ENCODE data around the gene OR2B6.

Gene OR2B6

DNA sequence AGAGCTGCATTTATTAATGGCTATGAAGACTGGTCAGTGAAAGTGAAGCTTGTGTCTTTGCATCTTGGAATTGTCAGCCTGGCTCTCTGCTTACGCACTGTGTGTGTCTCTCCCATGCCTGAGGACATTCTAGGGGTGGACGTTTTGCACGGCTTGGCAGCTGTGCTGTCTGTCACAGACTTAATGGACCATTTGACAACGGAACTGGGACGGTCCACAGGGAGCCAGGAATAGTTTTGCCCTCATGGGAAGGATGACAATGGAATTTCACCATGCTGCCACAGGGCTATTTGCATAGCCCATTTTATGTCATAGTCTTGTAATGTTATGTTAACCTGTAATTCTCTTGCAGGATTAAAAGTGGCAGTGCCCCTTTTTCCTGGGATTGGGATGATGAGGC is 44.7 kb downstream of the OR2B6 start:
- Histone ChIP-seq H3K27ac (replicated peaks) (no peak overlapping the region), H3K27me3 (ENCODE audit: insufficient read depth, poor library complexity, severe bottlenecking) (no peaks in the 10 kb centered on the region), H3K4me3 (replicated peaks; ENCODE audit: insufficient read depth, low read length) (no peak overlapping the region)
- DNase-seq (ENCODE audit: low read depth in 1 of 2, low spot score in 1 of 2): no peak
- no peak for TF ChIP-seq SPI1 (IDR thresholded peaks at IDR 0.05; ENCODE audit: borderline replicate concordance, low read depth)
- no peak for TF ChIP-seq POLR2AphosphoS5 (IDR thresholded peaks at IDR 0.05; ENCODE audit: low read depth)
- TF ChIP-seq, protein P1, sequence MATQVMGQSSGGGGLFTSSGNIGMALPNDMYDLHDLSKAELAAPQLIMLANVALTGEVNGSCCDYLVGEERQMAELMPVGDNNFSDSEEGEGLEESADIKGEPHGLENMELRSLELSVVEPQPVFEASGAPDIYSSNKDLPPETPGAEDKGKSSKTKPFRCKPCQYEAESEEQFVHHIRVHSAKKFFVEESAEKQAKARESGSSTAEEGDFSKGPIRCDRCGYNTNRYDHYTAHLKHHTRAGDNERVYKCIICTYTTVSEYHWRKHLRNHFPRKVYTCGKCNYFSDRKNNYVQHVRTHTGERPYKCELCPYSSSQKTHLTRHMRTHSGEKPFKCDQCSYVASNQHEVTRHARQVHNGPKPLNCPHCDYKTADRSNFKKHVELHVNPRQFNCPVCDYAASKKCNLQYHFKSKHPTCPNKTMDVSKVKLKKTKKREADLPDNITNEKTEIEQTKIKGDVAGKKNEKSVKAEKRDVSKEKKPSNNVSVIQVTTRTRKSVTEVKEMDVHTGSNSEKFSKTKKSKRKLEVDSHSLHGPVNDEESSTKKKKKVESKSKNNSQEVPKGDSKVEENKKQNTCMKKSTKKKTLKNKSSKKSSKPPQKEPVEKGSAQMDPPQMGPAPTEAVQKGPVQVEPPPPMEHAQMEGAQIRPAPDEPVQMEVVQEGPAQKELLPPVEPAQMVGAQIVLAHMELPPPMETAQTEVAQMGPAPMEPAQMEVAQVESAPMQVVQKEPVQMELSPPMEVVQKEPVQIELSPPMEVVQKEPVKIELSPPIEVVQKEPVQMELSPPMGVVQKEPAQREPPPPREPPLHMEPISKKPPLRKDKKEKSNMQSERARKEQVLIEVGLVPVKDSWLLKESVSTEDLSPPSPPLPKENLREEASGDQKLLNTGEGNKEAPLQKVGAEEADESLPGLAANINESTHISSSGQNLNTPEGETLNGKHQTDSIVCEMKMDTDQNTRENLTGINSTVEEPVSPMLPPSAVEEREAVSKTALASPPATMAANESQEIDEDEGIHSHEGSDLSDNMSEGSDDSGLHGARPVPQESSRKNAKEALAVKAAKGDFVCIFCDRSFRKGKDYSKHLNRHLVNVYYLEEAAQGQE (IDR thresholded peaks at IDR 0.05; ENCODE audit: insufficient replicate concordance, low read depth): no peak
- TF ChIP-seq GABPA (IDR thresholded peaks at IDR 0.05; ENCODE audit: low read depth): no peak
- TF ChIP-seq, protein P2, sequence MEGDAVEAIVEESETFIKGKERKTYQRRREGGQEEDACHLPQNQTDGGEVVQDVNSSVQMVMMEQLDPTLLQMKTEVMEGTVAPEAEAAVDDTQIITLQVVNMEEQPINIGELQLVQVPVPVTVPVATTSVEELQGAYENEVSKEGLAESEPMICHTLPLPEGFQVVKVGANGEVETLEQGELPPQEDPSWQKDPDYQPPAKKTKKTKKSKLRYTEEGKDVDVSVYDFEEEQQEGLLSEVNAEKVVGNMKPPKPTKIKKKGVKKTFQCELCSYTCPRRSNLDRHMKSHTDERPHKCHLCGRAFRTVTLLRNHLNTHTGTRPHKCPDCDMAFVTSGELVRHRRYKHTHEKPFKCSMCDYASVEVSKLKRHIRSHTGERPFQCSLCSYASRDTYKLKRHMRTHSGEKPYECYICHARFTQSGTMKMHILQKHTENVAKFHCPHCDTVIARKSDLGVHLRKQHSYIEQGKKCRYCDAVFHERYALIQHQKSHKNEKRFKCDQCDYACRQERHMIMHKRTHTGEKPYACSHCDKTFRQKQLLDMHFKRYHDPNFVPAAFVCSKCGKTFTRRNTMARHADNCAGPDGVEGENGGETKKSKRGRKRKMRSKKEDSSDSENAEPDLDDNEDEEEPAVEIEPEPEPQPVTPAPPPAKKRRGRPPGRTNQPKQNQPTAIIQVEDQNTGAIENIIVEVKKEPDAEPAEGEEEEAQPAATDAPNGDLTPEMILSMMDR (IDR thresholded peaks at IDR 0.05; ENCODE audit: insufficient read depth, low read length): no peak

DNA sequence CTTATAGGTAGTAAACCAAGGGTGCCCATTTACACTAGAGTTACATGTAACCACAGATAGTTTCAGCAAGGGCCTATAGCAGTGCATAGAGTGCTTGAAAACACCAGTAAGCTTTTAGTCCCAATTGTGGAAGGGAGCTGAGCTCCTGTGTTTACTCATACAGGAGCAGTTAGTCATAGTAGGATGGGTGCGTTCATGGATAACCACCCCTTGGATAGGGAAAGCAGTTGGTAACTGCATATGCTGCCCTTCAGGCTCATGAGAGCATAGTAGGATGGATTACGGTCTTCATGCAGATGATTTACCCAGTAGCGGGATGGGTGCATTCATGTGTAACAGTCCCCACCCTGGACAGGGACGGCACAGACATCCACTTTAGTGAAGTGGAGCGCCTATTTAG is 45.1 kb downstream of the OR2B6 start:
- no peaks in the 10 kb centered on the region for H3K27me3 ChIP-seq (ENCODE audit: insufficient read depth, poor library complexity, severe bottlenecking)
- H3K27ac ChIP-seq (replicated peaks): no peak overlapping the region
- no peak overlapping the region for H3K4me3 ChIP-seq (replicated peaks; ENCODE audit: insufficient read depth, low read length)
- TF ChIP-seq, protein P2 (IDR thresholded peaks at IDR 0.05; ENCODE audit: insufficient read depth, low read length): no peak
- DNase-seq (ENCODE audit: low read depth in 1 of 2, low spot score in 1 of 2): no peak

DNA sequence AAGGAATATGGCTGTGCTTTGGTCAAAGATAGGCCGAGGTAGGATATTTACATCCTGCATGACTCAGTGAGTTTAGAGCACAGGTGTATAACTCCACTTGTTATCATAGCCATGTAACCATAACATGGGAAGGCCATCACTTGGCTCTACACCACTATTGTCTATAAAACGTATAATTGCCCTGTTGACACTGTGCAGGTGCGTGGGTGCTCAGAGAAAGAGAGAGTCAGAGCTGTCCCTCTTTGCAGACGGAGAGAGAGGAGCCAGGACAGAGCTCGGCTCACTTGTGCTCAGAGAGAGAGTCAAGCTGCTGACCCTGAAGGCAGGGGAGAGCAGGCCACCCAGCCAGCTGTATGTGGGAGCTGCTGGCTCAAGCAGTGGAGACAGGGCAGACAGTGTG is 46.0 kb downstream of the OR2B6 start:
- TF ChIP-seq, protein P2 (IDR thresholded peaks at IDR 0.05; ENCODE audit: insufficient read depth, low read length): no peak
- TF ChIP-seq, protein P1 (IDR thresholded peaks at IDR 0.05; ENCODE audit: insufficient replicate concordance, low read depth): no peak
- TF ChIP-seq SPI1 (IDR thresholded peaks at IDR 0.05; ENCODE audit: borderline replicate concordance, low read depth): no peak
- no peak for TF ChIP-seq POLR2AphosphoS5 (IDR thresholded peaks at IDR 0.05; ENCODE audit: low read depth)
- no peak for TF ChIP-seq GABPA (IDR thresholded peaks at IDR 0.05; ENCODE audit: low read depth)
- no peak for DNase-seq (ENCODE audit: low read depth in 1 of 2, low spot score in 1 of 2)
- Histone ChIP-seq H3K27me3 (ENCODE audit: insufficient read depth, poor library complexity, severe bottlenecking) (no peaks in the 10 kb centered on the region), H3K27ac (replicated peaks) (no peak overlapping the region), H3K4me3 (replicated peaks; ENCODE audit: insufficient read depth, low read length) (no peak overlapping the region)

DNA sequence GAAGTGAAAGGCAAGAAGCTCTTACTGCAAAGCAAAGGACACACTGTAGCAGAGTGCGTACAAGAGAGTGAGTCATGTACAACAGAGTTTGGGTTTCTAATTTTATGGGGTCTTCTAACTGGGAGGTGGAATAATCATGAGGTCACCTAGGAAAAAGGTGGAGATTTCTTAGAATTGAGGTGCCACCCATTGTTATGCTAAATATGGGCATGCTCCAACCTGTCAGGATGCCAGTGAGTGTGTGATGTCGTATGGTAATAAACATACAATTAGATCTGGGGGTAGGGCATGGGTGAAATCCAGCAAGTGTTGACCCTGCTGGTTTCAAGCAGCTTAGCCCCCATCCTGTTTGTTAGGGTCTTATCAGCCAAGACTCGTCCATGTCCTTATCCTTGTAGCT is 46.6 kb downstream of the OR2B6 start:
- H3K27ac ChIP-seq (replicated peaks): no peak overlapping the region
- no peaks in the 10 kb centered on the region for H3K27me3 ChIP-seq (ENCODE audit: insufficient read depth, poor library complexity, severe bottlenecking)
- no peak overlapping the region for H3K4me3 ChIP-seq (replicated peaks; ENCODE audit: insufficient read depth, low read length)
- DNase-seq (ENCODE audit: low read depth in 1 of 2, low spot score in 1 of 2): no peak
- TF ChIP-seq GABPA (IDR thresholded peaks at IDR 0.05; ENCODE audit: low read depth) (no peak), SPI1 (IDR thresholded peaks at IDR 0.05; ENCODE audit: borderline replicate concordance, low read depth) (no peak), POLR2AphosphoS5 (IDR thresholded peaks at IDR 0.05; ENCODE audit: low read depth) (no peak)
- TF ChIP-seq, protein P1 (IDR thresholded peaks at IDR 0.05; ENCODE audit: insufficient replicate concordance, low read depth): no peak
- TF ChIP-seq, protein P2 (IDR thresholded peaks at IDR 0.05; ENCODE audit: insufficient read depth, low read length): no peak

All from HL-60 (cell line).